Mammary epithelial cell (primary cell): ENCODE results near the gene ATP8B3.

ENCODE experiments used
- EZH2 ChIP-seq: IDR thresholded peaks from 2 replicates; pipeline ENCODE4 v1.6.1; 2012; ENCODE audit warnings: low read length, inconsistent platforms, borderline replicate concordance
- TF ChIP-seq, protein P1 (sequence below), 2 donors: IDR thresholded peaks in 1 of 2; conservative IDR thresholded peaks in 1 of 2; 2 replicates each; pipeline ENCODE4 v1.5.1; 2011 to 2012; ENCODE audit warnings: inconsistent platforms in 2 of 2, low read length in 2 of 2, mild to moderate bottlenecking in 2 of 2, control low read depth in 1 of 2, low read depth in 1 of 2; ENCODE audit not compliant: insufficient read depth in 1 of 2; ENCODE audit errors: extremely low read depth in 1 of 2

DNA sequence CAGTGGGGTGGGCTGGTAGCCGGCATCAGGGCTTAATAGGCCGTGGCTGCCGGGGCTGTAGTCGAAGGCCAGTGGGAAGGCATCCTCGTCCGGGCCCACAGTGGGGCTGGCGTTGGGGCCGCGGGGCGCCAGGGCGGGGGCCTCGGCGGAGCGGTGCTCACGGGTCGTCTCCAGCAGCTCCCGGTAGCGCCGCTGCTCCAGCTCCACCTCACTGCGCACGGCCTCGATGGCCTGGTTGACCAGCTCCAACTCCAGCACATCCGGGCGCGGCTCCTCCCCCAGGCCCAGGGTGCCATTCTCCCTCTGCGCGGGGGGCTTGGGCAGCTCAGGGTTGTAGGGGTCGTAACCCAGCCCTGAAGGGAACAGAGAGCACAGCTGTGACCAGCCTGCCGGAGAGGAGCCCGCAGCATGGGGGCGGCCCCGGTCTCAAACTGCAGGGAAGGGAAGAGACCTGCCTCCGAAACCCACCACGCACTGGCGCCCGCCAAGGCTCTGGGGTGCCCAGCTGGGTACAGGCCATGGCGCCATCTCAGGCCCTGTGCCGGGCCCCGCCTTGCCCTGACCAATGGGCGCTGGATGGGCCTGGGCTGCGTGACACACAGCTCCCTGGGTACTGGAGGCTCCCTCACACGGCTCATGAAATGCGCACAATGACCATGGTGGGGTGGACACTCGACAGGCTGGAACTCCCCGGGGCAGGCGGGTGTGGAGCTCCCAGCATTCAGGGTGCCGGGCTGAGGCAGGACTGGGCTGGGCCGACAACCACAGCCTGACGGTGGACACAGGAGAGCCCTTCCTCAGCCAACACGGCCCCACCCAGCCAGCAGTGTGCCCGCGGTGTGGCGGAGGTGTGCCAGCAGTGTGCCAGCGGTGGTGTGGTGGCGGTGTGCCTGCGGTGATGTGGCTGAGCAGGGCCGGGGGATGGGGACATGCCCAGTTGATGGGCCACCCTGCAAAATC lies 16.5 kb upstream of the ATP8B3 start:
- TF ChIP-seq, protein P1, sequence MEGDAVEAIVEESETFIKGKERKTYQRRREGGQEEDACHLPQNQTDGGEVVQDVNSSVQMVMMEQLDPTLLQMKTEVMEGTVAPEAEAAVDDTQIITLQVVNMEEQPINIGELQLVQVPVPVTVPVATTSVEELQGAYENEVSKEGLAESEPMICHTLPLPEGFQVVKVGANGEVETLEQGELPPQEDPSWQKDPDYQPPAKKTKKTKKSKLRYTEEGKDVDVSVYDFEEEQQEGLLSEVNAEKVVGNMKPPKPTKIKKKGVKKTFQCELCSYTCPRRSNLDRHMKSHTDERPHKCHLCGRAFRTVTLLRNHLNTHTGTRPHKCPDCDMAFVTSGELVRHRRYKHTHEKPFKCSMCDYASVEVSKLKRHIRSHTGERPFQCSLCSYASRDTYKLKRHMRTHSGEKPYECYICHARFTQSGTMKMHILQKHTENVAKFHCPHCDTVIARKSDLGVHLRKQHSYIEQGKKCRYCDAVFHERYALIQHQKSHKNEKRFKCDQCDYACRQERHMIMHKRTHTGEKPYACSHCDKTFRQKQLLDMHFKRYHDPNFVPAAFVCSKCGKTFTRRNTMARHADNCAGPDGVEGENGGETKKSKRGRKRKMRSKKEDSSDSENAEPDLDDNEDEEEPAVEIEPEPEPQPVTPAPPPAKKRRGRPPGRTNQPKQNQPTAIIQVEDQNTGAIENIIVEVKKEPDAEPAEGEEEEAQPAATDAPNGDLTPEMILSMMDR (conservative IDR thresholded peaks at IDR 0.05 in 1 of 2, IDR thresholded peaks at IDR 0.05 in 1 of 2; ENCODE audit: extremely low read depth in 1 of 2, insufficient read depth in 1 of 2, low read depth in 1 of 2, low read length in 2 of 2): no peak
- no peak for TF ChIP-seq EZH2
